ENCODE measurements around the gene HPCAL1.

- TF ChIP-seq CTCF (IDR thresholded peaks at IDR 0.05), result no peak
- TF ChIP-seq POLR2A (IDR thresholded peaks at IDR 0.05), result no peak
Measured at GRCh38 chr2:10360460-10360849, 57.8 kb downstream of the HPCAL1 start.

Measured in testis (tissue), 2 donors.